ENCODE data around the gene SFMBT1.

DNA sequence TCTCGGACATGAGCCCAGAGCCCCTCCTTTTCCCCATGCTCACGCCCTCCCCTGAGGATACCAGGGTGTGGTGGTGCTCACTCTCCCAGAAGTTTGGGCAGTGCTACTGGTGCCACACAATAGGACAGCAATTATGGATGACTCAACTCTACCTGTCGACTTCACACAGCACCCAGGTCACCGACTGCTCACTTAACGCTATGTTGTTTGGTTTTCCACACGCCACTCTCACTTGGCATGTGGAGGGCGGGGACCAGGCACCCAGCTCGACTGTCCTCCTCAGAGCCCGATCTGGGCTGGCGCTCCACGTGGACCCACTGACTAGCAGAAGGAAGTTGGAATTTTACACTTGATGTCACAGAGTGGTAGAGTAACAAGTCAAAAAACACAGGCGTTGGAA, 179.4 kb downstream of the SFMBT1 start:
- TF ChIP-seq CTCF (IDR thresholded peaks at IDR 0.05) (no peak), POLR2A (IDR thresholded peaks at IDR 0.05) (no peak)
